Measurements from ENCODE around the gene DOCK2.

The DOCK2 gene

GRCh38 chr5:169956756-169957155, 319.7 kb downstream of the DOCK2 start:
- no peak for DNase-seq

DNA sequence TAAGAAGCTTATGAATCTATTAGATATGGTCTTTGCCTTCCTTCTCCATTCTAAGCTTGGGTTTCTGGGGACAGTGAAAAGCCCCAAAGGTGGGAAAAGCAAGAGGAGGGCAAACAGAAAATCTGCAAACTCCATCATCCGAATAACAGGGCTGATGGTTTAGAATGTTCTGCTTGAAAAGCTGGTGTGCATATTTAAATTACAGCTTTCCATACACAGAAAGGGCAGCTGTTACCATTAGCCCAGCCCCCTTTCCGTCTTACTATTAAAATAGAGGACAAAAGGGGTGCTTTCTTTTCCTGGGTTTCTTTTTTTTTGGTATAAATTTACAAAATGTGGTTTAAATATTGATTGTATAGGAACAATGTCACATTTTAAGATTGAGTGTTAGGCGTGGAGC, 321.2 kb downstream of the DOCK2 start:
- no peak for DNase-seq

DNA sequence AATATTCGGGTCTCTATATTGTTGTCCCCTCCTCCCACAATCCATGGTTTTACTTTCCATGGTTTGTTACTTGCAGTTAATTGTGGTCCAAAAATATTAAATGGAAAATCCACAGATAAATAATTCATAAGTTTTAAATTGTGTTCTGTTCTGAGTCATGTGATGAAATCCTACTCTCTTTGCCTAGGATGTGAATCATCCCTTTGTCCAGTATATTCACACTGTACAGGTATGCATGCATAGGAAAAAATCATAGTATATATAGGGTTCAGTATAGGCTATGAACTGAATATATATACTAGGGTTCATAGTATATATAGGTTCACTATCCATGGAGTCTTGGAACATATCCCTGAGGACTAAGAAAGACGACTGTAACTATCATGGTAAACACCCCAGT, 323.6 kb downstream of the DOCK2 start:
- no peak for DNase-seq

DNA sequence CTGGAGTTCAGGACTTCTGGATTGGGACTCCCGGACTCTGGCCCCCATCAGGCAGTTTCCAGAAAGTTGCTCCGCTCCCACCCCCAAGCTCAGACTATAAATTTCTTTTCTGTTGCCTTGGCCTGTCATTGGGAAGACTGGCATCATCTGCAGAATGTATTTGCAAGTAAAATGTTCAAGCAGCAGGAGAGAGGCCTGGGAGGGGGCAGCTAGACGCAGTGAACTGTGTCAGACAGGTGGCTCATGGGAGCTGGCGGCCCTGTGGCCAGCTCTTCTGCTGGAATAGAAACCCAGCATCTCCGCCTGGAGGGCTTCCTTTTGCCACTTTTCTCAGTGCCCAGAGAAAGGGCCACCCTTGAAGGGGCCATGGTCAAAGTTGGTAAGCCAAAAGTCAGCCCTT, 327.2 kb downstream of the DOCK2 start:
- no peak for DNase-seq

DNA sequence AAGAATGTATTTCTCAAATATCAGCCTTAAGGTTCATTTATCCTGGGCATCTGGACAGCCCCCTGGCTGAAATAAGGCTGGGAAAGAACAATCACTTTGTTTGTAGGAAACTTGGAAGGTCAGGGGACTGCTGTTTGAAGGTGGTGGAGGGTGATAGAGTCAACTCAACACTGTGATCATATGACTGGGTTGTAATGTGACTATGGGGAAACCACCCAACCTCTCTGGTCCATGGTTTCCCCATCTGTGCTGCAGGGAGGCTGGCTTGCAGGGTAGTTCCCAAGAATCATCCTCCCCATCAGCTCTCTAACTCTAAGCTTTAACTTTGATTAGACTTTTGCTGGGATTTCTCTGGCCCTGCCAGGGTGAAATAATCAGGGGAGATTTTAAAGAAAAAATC, 333.3 kb downstream of the DOCK2 start:
- no peak for DNase-seq

- DNase-seq = no peak
Observed at GRCh38 chr5:169970911-169971765, 334.1 kb downstream of the DOCK2 start.

- DNase-seq = no peak
Observed at GRCh38 chr5:169971780-169972179, 334.7 kb downstream of the DOCK2 start.

DNA sequence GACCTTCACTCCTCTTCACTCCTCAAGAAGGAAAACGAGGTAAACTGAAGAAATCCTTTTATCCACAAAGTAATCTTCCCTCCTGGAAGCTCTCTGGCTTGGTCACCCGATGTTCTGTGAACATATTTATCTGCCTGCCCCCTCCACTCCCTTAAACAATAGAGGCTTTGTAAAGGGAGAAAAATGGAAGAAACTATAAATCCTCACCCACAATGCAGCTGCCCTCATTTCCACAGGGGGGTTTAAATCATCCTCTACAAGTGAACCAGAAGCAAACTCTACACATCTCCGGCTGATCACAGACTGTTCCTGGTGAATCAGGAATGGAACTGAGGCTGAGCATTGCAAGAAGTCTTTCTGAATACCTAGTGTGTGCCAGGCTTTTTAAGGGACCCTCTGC, 336.0 kb downstream of the DOCK2 start:
- DNase-seq = no peak

DNA sequence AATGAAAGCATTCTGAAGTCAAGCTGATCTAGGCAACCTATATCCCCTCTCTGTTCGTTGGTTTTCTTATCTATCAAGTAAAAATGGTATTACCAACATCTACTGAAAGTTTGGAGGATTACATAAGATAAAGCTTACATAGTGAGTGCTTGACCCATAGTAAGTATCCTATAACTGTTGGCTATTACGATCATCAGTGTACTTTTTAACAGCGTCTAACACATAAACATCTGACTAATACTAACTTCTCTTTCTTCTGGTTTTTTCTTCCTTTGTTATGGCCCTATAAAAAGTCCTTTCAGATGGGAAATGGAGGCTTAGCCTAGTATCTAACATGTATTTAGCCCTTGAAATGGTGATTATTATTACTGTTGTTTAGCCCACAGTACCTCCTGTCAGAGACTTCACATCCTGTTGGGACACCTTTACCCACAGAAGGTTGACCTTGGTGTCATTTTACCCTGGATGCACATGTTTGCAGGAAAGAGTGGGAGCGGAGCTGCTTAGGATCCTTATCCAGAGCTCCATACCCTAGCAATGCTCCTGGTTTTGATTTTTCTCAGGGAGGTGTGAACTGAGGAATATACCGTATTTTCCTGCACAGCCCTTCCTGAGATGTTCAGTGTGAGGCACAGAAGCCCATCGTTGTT, 337.2 kb downstream of the DOCK2 start:
- DNase-seq = no peak

DNA sequence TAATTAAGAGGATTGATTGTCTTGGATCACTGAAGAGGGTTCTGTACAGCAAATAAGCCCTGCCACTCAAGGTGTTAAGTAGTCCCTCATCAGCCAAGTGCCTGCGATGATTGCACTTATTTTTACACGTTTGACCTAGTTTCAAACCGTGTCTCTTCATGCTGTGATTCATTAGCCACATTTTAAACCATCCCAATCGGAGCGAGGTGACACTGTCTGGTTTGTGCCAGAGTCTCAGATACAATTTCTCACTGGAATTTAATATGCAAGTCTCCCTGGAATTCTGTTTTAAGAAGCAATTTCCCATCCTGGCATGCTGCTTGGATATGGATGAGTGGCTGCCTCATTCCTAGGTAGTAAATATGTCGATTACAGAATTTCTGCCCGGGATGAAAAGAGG, 341.6 kb downstream of the DOCK2 start:
- no peak for DNase-seq

GRCh38 chr5:169979871-169980270, 342.8 kb downstream of the DOCK2 start:
- DNase-seq = no peak

- DNase-seq = peak; percentile 56
Observed at GRCh38 chr5:169980418-169981053, 343.5 kb downstream of the DOCK2 start, which contains the start of gene INSYN2B. INSYN2B (minus strand) TSS chr5:169980495; CDS start chr5:169883898, 96,597 bp downstream.

DNA sequence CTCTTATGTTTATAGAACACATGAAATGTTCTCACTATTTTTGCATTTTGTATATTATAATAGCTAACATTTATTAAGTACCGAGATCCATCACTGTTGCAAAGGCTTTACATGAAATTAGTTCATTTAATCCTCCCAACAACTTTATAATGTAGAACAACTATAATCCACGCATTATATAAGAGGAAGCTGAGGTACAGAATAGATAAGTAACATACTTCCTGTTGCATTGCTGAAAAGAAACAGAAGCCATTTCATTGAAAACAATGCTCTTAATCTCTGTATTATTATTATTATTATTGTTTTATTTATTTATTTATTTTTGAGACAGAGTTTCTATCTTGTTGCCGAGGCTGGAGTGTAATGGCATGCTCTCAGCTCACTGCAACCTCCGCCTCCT, 351.1 kb downstream of the DOCK2 start:
- DNase-seq = no peak

GRCh38 chr5:169988947-169989346, 351.9 kb downstream of the DOCK2 start:
- no peak for DNase-seq

- no peak for DNase-seq
Observed at GRCh38 chr5:169989365-169989764, 352.3 kb downstream of the DOCK2 start.

DNA sequence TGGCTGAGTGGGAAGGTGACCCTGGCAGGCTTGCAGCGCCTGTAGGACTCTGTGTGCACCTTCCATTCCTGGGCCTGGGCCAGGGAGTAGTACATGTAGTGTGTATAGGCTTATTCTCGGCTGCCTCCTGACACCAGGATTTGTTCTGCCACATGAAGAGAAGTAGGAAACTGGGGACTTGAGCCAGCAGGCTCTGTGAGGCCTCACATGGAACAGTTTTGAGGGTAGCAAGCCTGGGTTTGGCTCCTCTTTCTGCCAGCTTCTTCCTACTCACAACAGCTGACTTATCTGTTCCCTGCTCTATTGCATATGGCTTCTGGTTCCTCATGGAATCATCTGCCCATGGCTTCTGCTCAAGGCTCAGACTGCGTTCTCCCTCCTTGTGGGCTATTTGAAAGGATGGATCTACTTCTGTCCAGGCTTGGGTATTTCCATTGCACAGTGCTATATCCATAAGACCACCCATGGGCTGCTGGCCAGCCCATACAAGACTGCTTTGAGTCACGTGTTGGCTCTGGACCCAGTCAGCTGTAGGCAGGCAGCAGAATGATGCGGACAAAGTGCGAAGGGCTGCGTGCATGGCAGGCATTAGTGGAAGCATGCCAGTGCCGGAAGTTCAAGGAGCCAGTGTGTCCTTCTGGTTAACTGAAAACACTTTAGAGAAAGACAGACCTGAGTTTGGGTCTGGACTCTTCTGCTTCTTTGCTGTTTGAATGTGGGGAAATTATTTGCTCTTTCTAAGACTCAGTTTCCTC, 354.2 kb downstream of the DOCK2 start:
- no peak for DNase-seq

GRCh38 chr5:169992789-169993484, 355.9 kb downstream of the DOCK2 start:
- DNase-seq = no peak

DNA sequence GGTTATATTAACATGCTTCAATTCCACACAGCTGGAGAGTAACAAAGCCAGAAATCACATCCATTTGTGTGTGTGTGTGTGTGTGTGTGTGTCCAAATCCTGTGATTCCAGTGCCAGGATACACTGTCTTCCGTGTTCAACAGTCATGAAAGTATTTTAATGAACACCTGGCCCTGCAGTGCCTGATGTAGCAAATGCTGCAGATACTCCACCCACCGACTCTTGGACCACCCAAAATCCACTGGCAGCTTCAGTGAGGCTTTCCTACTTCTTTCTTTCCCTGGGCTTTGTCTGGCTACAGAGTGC, 356.4 kb downstream of the DOCK2 start:
- DNase-seq = no peak

GRCh38 chr5:169997798-169998197, 360.7 kb downstream of the DOCK2 start:
- no peak for DNase-seq

DNA sequence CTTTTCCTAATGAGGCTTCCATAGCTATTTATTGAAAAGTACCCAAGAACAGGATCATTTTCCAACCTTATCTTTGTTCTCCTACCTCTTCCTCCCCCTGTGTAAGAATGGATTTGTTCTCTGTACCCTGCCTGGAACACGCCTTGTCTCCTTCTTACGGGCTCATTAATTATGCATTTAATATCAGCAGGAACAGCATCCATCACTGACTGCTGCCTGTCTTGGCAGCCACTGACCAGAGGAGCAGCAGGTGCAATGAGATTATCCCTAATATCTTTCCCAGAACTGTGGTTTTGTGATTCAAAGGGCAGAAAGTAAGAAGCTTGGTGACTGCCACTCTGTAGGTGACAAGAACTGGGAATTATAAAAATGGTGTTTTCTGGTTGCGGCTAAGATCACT, 362.5 kb downstream of the DOCK2 start:
- no peak for DNase-seq

DNA sequence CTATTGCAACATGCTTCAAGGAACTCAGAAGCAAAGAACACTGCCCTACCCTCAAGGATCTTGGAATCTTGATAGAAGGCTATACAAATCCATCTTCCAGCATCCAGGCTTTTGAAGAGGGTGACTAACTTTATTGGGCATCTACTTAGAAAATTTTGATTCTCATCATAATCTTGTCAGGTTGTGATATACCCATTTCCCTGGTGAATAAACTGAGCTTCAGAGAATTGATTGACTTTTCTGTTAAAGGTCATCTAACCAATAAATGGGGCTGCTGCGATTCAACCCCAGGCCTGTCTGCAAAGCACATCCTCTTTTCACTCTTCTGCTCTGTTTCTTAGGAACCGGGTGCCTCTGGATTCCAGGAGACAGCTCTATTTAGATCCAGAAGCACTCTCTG, 363.1 kb downstream of the DOCK2 start:
- no peak for DNase-seq

GRCh38 chr5:170006021-170006420, 368.9 kb downstream of the DOCK2 start:
- DNase-seq = no peak

GRCh38 chr5:170008376-170008775, 371.3 kb downstream of the DOCK2 start:
- DNase-seq = no peak

Data from activated CD4-positive, alpha-beta T cell treated with anti-CD3 and anti-CD28 coated beads for 48 hours (primary cell).